Bronchial epithelial cell (primary cell): ENCODE results near the gene DNAJB6. TPM values are rescaled to one million over a fixed set of nuclear protein-coding genes. Genes with fewer than 3 reads are reported as not detected.
A peak's percentile ranks its signal among the peaks of the same experiment; 100 is the strongest.

Source experiments
- DNase-seq: peaks from one replicate; pipeline ENCODE4 v3.0.0-alpha.2; 2010; ENCODE audit warnings: low read depth
- FAIRE-seq: peaks from 2 replicates; lab custom pipeline; 2011; peaks lifted over from hg19 to GRCh38; lab: Jason Lieb, UNC
- H3K27me3 ChIP-seq: 2 replicates; pipeline ENCODE4 v1.5.1; 2011; ENCODE audit warnings: low read length; ENCODE audit not compliant: control insufficient read depth, insufficient read depth
- H3K36me3 ChIP-seq: 2 replicates; pipeline ENCODE4 v1.5.1; 2011; ENCODE audit warnings: low read length; ENCODE audit not compliant: control insufficient read depth, insufficient read depth
- H3K4me3 ChIP-seq: 2 replicates; pipeline ENCODE4 v1.5.1; 2011; ENCODE audit warnings: mild to moderate bottlenecking, low read depth, low read length, control low read depth
- total RNA-seq: library from RNA; depleted of rRNA; stranded (reverse); fragments of >200 nt; gene quantifications from 2 replicates; pipeline ENCODE4 v1.2.1, GENCODE V29; 2014
- TF ChIP-seq, protein P1 (sequence below): IDR thresholded peaks from 2 replicates; pipeline ENCODE4 v1.5.1; 2011; ENCODE audit warnings: mild to moderate bottlenecking, moderate library complexity, low read length, control low read depth, inconsistent platforms; ENCODE audit not compliant: insufficient read depth, severe bottlenecking

DNAJB6 gene
- total RNA-seq, 1 donor from 2014 or later: 87.9 TPM

DNA sequence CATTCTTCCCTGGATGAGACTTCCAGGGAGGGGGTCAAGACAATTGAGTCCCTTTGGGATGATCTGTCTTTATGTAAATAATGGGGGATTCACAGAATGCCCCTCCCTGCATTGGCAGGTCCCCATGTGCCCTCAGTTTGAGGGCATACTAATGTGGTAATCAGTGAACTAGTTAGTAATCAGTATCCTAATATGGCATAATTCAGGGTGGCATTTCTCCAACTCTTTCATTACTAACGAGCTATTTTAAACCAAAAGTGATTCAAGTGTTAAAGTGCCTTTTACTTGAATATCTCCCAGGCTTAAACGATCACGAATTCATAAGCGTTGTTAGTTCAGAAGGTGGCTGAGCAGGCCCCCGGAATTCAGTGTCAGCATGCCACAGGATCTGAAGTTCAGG lies 1.6 kb upstream of the DNAJB6 start:
- no peak for FAIRE-seq
- TF ChIP-seq, protein P1, sequence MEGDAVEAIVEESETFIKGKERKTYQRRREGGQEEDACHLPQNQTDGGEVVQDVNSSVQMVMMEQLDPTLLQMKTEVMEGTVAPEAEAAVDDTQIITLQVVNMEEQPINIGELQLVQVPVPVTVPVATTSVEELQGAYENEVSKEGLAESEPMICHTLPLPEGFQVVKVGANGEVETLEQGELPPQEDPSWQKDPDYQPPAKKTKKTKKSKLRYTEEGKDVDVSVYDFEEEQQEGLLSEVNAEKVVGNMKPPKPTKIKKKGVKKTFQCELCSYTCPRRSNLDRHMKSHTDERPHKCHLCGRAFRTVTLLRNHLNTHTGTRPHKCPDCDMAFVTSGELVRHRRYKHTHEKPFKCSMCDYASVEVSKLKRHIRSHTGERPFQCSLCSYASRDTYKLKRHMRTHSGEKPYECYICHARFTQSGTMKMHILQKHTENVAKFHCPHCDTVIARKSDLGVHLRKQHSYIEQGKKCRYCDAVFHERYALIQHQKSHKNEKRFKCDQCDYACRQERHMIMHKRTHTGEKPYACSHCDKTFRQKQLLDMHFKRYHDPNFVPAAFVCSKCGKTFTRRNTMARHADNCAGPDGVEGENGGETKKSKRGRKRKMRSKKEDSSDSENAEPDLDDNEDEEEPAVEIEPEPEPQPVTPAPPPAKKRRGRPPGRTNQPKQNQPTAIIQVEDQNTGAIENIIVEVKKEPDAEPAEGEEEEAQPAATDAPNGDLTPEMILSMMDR: no peak
- H3K27me3 ChIP-seq: no peaks in the 10 kb centered on the region
- no peak overlapping the region for H3K4me3 ChIP-seq
- no peak for DNase-seq
- no peaks in the 10 kb centered on the region for H3K36me3 ChIP-seq

DNA sequence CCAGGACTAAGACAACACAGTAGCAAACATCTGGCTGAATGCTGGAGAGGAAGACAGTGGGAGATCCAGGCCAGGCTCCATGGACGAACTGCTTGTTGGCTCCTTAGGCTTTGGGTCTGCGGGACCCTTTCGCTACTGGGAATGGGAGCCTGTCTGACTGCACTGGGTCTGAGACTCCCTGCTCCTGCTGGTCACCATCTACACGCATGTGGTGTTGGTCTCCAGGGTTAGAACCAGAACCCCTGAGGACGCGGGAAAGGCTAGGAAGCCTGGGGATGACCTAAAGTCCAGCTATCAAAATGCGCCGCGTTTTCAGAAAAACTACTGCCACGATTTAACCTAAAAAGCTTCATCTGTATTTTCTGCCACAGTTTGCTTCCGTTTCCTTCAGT lies 817 bp upstream of the DNAJB6 start:
- no peaks in the 10 kb centered on the region for H3K36me3 ChIP-seq
- DNase-seq (no peak), FAIRE-seq (no peak)
- H3K27me3 ChIP-seq: no peaks in the 10 kb centered on the region
- TF ChIP-seq, protein P1: no peak
- peak overlapping the region; percentile 71 for H3K4me3 ChIP-seq

DNA sequence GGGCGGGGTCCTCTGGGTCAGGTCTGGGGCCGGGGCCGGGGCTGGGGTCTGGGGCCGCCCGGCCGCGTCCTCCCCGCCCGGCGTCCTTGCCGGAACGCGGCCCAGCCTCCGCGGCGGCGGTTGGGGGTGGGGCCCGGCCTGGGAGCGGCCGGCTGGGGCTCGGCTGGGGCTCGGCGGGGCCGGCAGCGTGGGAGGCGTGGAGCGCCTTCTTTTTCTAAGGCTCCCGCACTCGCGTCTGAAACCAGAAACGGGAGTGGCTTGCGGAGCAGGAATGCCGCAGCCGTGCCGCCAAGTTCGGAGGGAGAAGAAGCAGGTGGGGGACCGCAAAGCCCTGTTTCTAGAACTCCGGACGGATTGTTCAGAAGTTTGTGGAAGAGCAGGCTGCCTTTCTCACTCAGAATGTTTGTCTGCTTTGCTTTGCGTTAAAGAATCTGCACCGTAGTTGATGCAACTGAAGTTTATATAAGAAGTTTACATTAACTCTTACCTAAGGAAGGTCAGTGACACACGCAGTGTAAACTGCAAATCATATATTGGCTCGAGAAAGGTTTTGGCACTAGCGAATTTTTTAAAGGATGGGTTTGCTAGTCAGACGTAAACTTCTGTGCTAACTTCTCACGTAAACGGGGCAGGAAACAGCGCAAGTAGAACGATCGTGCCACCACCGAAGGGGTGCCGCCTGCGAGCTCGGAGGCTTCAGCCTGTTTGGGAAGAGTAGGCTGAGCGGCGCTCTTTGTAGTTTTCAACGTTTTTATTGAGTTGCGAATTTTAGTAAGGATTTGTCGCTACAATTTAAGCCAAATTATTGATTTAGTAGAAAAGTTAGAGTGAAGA lies 729 bp downstream of the DNAJB6 start:
- TF ChIP-seq, protein P1: no peak
- DNase-seq (peak; percentile 46), FAIRE-seq (no peak)
- Histone ChIP-seq H3K4me3 (peak overlapping the region; percentile 71), H3K36me3 (no peaks in the 10 kb centered on the region), H3K27me3 (no peaks in the 10 kb centered on the region)

DNA sequence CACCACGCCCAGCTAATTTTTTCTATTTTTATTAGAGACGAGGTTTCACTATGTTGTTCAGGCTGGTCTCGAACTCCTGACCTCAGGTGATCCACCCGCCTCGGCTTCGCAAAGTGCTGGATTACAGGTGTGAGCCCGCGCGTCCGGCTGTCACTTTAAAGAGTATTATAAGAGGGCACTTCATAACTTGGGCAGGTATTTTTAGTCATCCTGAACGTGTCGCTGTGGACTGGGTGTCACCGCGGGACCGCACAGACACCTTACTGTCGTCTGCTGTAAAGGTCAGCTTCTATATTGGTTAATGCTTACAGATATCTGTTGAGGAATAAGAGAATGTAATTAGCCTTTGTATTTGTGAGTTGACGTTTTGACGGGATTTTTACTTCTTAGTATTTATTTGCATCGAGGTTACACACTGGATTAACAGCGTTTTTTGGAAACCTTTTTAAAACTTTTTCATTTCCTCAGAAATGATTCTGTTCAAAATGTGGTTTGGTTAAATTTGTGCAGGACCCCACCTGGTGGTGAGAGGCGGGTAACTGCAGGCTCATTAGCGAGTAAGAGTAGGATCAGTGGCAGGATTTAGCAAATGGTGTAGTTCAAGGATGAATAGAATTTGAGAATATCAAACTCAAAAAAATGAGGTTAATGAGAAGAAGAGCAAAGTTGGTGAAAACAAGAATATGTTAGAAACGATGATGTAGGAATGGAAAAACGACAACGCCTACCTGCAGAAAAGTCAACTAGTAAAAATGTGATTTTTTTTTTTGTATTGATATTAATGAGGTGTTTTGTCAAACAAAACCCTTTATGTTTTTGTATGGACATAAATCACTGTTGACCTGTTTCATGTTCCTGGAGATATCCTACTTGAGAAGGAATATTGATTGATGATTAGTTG lies 3.2 kb downstream of the DNAJB6 start:
- peak; percentile 65 for DNase-seq
- TF ChIP-seq, protein P1: peak; percentile 66
- Histone ChIP-seq H3K27me3 (no peaks in the 10 kb centered on the region), H3K4me3 (no peak overlapping the region), H3K36me3 (no peaks in the 10 kb centered on the region)
- FAIRE-seq: no peak

DNA sequence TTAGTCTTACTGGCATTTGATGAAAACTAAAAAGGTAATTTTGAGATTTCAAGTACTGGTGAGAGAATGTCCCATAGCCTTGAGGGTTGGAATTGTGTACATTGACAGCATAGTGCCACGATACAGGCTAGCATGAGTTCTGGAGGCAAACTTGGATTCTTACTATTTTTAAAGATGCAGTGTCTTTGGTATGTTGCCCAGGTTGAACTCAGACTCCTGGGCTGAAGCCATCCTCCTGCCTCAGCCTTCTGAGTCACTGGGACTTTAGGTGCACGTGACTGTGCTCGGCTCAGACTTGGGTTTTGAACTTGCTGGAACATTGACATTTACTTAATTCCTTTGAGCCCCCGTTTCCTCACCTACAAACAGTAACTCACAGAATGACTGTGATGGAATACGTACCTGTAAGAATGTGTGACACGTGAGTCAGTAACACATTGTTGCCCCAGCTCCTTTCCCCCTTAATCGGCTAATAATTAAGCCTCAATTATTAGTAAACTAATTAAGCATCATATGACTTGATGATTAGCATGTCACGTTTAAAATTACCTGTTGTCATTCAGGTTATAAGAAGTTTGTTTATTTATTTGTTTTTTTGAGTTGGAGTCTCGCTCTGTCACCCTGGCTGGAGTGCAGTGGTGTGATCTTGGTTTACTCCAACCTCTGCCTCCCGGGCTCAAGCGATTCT lies 10.6 kb downstream of the DNAJB6 start:
- FAIRE-seq (no peak), DNase-seq (peak; percentile 85)
- Histone ChIP-seq H3K36me3 (peaks cover 1% of the 10 kb centered on the region), H3K27me3 (no peaks in the 10 kb centered on the region), H3K4me3 (no peak overlapping the region)
- TF ChIP-seq, protein P1: no peak
